HG03469 (cell line): ENCODE measurements around the gene ECM2.

ENCODE experiments used
- ATAC-seq: cut with Tn5 transposase; IDR thresholded peaks from one replicate; pipeline ENCODE4 v1.9.1; 2021; ENCODE audit warnings: mild to moderate bottlenecking, moderate library complexity, moderate number of reproducible peaks; ENCODE audit not compliant: unreplicated experiment

Gene ECM2

GRCh38 chr9:92474587-92474986, 61.2 kb downstream of the ECM2 start:
- no peak for ATAC-seq

GRCh38 chr9:92468206-92468605, 67.6 kb downstream of the ECM2 start:
- no peak for ATAC-seq

- ATAC-seq, result no peak
Observed at GRCh38 chr9:92467511-92467910, 68.3 kb downstream of the ECM2 start.

GRCh38 chr9:92467041-92467440, 68.7 kb downstream of the ECM2 start:
- ATAC-seq, result no peak

- ATAC-seq, result no peak
Observed at GRCh38 chr9:92463984-92464383, 71.8 kb downstream of the ECM2 start.

GRCh38 chr9:92463387-92463786, 72.4 kb downstream of the ECM2 start:
- no peak for ATAC-seq

GRCh38 chr9:92457576-92457975, 78.2 kb downstream of the ECM2 start:
- ATAC-seq, result no peak

- no peak for ATAC-seq
Observed at GRCh38 chr9:92455217-92455616, 80.6 kb downstream of the ECM2 start.

- no peak for ATAC-seq
Observed at GRCh38 chr9:92446536-92446935, 89.3 kb downstream of the ECM2 start.
